IPS-18c (cell line): Measurements from ENCODE around the gene MT1B.
A peak's percentile ranks its signal among the peaks of the same experiment; 100 is the strongest.
"Not testable (repeated sequence)": the region's sequence is repeated elsewhere in the genome, so short reads cannot be mapped to it uniquely, and the experiment has no call there.

ENCODE experiments used
- H3K4me3 ChIP-seq: 2 replicates; pipeline ENCODE4 v1.7.0; 2013; ENCODE audit warnings: low read depth, mild to moderate bottlenecking, low read length, moderate library complexity; ENCODE audit not compliant: insufficient read depth
- H3K9me3 ChIP-seq: one replicate; pipeline ENCODE4 v1.6.1; 2013; ENCODE audit warnings: mild to moderate bottlenecking, low read length, moderate library complexity; ENCODE audit not compliant: control insufficient read depth, insufficient read depth

Gene MT1B

DNA sequence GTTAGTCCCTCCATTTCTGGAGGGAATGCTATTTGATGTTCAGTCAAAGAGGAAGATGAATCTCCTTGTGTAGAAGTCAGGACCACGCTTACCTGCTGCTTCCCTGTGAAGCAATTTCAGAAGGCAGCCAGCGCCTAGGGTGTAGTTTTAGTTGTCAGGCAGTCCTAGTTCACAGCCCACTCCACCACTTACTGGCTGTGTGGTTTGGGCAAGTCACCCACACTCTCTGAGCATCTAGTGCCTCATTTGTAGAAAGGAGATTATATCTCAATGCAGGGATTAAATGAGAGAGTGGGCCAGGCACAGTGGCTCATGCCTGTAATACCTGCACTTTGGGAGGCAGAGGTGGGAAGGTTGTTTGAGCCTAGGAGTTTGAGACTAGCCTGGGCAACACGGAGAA lies 20.5 kb downstream of the MT1B start:
- not testable (repeated sequence) for H3K9me3 ChIP-seq, H3K4me3 ChIP-seq

- Histone ChIP-seq H3K4me3 (no peak overlapping the region), H3K9me3 (no peaks in the 10 kb centered on the region)
Measured at GRCh38 chr16:56672761-56673536, 21.3 kb downstream of the MT1B start.

DNA sequence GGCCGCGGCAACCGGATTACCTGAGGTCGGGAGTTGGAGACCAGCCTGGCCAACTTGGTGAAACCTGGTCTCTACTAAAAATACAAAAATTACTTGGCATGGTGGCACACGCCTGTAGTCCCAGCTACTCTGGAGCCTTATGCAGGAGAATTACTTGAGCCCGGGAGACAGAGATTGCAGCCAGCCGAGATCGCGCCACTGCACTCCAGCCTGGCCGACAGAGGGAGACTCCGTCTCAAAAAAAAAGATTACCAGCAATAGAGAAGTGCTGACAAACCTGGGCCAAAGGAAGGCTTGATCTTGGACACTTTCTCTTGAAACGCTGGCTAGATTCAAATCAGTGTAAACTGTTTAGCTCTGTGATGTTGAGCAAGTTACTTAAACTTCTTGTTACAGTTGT lies 22.2 kb downstream of the MT1B start:
- Histone ChIP-seq H3K4me3 (no peak overlapping the region), H3K9me3 (no peaks in the 10 kb centered on the region)

- H3K9me3 ChIP-seq, H3K4me3 ChIP-seq: not testable (repeated sequence)
Measured at GRCh38 chr16:56674570-56674969, 22.9 kb downstream of the MT1B start.

DNA sequence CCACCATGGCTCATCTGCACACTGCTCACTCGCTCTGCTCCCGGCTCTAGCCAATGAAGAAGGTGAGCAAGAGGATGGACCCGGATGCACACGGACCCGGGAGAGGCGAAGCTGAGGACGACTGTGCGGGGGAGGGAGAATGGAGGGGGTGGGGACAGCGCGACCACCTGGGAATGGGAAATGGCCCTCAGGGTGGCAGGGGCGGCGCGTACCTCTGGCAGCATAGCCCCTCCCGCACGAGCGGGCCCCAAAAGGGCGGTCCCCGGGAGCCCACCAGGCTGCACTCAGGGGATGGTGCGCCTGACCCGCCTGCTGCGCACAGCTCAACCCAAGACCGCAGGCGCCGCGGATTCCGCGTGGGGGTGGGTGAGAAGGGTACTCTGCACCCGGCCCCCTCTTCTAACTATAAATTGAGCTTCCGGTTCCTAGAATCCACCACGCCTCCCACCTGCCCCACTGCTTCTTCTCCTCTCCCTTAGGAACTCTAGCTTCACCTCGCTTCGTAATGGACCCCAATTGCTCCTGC lies 24.1 kb downstream of the MT1B start:
- Histone ChIP-seq H3K4me3 (peak overlapping the region; percentile 50), H3K9me3 (no peaks in the 10 kb centered on the region)

DNA sequence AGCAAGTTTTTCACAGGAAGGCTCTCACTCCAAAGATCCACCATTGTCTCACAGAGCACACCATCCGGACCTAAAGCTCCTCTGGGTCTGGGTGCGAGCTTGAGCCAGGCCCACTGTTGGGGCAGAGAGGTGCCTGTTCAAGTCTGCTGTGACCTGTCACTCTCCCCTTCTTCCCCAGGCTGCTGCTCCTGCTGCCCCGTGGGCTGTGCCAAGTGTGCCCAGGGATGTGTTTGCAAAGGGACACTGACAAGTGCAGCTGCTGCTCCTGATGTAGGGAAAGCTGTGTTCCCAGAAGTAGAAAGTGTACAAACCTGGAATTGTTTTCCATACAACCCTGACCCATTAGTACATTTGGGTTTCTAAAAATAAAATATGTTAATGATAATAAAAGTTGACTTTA lies 25.8 kb downstream of the MT1B start:
- no peaks in the 10 kb centered on the region for H3K9me3 ChIP-seq
- H3K4me3 ChIP-seq = no peak overlapping the region

DNA sequence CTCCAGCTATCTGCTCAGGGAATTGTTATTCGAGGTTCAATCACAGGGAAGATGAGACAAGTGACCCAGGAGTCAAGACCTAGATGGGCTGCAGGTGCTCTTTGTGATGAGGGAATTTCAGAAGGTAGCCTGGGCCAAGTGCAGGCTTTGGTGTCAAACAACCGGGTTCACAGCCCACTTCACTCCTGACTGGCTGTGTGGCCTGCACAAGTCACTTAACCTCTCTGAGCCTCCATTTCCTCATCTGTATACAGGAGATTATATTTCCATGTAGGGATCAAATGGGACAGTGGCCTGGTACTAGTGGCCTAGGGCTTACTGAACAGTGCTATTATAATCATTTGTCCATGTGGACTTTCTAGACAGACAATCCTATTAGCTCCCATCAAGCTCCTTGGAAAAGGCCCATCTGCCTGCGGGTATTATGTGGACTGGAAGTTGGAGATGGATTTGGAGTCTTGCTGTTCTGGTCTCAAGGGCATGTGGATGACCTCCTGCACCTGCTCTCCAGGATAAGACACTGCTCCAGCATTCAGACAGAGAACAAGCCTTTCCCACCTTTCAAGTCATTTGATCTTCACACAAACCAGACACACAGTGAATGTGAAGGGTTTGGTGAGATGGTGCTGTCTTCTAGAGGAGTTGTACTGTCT lies 27.5 kb downstream of the MT1B start:
- no peaks in the 10 kb centered on the region for H3K9me3 ChIP-seq

DNA sequence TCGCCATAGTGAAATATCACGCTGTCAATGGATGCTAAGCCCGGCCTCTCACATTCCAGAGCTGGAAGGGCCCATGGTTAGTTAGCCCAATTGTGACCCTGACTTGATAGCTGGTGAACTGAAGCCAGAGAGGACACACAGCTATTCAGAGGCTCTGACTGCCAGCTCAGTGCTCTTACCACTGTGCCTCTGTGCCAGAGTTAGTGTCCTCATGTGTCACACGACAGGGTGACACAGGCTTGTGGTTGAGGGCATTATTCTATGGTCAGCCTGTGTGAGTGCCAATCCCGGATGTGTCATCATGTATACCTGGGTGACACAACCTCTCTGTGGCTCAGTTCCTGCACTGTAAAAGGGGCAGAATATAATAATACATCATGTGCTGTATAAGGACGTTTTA lies 28.1 kb downstream of the MT1B start:
- H3K9me3 ChIP-seq = no peaks in the 10 kb centered on the region
- no peak overlapping the region for H3K4me3 ChIP-seq

More for the DNA sequence above, 27.5 kb downstream of the MT1B start:
- no peak overlapping the region for H3K4me3 ChIP-seq

- no peaks in the 10 kb centered on the region for H3K9me3 ChIP-seq
- H3K4me3 ChIP-seq = peak within 1 kb of the TSS; percentile 63
Measured at GRCh38 chr16:56681939-56682702, 30.4 kb downstream of the MT1B start, which contains the start of gene MT1X. Gene MT1X (plus strand): TSS chr16:56682470. CDS start chr16:56682541, 71 bp downstream.

DNA sequence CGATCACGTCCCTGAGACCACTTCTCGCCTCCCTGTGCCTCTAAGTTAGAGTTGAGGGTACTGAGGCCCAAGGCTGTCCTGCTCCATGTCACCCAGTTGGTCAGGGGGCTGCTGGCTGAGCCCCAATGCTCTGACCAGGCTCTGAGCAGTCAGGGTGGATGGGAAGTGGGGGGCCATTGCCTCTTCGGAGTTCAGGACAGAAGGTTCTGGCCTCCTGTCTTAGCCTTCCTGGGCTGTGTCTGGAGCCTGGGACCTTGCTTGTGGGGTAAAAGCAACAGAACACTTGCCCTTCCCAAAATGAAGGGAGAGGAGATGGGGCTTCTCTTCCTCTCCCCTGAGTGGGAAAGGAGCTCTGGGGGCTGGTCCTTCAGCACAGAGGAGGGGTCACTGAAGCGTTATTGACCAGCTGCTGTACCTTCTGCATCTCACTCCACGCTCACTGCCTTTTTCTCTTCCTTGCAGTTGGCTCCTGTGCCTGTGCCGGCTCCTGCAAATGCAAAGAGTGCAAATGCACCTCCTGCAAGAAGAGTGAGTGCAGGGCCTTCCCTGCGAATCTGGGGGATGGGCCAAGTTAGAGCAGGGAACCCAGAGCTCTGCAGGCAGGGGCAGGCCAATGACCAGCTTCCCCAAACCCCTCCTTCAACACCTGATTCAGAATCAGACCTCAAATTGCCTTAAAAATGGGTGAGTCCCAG lies 31.2 kb downstream of the MT1B start:
- Histone ChIP-seq H3K4me3 (peak overlapping the region; percentile 63), H3K9me3 (no peaks in the 10 kb centered on the region)

DNA sequence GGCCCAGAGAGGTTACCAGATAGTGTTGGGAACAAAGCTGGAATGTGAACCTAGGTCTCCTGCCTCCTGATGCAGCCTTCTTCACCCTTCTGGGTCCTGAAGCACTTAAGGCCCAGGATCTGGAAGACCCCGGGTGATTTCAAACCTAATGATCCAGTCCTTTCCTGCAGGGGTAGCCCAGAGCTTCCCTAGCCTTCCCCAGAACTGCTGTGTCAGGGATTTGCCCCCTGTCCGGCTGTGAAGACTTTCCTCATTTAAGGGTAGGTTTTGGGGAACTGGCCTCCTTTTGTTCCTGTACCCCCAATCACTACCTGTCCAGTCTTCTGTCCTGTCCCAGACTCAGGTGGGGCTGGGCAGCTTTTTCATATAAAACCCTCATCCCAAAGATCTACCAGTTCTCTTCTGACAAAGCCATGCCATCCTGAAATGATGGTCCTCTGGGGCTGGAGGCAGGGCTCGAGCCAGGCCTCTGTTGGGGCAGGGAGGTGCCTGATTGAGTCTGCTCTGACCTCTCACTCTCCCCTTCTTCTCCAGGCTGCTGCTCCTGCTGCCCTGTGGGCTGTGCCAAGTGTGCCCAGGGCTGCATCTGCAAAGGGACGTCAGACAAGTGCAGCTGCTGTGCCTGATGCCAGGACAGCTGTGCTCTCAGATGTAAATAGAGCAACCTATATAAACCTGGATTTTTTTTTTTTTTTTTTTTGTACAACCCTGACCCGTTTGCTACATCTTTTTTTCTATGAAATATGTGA lies 31.9 kb downstream of the MT1B start:
- Histone ChIP-seq H3K9me3 (no peaks in the 10 kb centered on the region), H3K4me3 (peak overlapping the region; percentile 63; the same call in 1 of the 2 replicates)

- Histone ChIP-seq H3K4me3 (no peak overlapping the region), H3K9me3 (no peaks in the 10 kb centered on the region)
Measured at GRCh38 chr16:56684256-56684925, 32.7 kb downstream of the MT1B start.

DNA sequence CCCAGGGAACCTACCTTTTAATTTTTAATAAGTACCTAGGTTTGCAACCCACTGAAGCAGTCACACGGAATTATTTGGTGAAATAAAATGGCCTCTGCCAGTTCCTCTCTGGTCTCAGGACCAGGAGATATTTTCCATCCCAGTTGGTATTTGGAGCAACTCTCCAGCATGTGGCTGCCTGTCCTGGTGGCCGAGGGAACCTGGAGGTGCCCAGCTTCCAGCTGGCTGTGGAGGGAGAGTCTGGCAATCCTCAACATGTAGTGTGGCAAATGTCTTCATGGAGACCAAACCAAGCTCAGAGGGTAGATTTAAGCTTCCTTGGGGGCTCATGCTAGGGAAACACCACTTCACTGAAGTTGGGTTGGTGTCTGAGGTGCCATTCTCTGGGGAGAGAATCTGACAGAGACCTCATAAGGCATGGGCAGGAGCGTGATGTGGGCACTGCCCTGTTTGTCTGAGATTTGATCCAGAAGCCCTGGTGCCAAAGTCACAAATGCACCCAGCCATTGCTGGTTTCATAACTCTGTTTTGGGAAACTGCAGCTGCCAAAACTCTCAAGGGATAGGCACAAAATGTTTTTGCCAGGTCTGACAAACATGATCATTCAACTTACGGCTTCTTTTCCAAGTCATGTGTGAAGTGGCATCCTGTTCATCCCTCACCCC lies 33.4 kb downstream of the MT1B start:
- Histone ChIP-seq H3K4me3 (no peak overlapping the region), H3K9me3 (no peaks in the 10 kb centered on the region)

GRCh38 chr16:56686758-56687157 lies 35.1 kb downstream of the MT1B start:
- no peak overlapping the region for H3K4me3 ChIP-seq
- H3K9me3 ChIP-seq = no peaks in the 10 kb centered on the region

DNA sequence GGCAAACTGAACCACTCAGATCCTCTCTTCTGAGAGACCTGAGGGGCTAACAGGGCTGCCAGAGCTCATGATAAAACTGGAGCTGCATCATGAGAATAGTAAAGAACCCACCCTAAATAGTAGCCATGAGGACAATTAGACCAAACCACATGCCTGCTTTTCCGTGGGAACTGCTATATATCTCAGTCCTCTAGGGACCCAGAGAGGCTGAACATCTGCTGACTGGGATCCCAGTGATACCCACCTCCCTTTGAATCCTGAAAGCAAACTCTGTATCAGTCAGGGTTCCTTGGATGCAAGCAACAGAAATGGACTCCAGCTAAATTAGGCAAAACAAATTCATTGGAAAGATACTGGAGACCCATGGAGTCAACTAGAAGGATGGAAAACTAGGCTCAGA lies 37.1 kb downstream of the MT1B start:
- no peaks in the 10 kb centered on the region for H3K9me3 ChIP-seq
- no peak overlapping the region for H3K4me3 ChIP-seq

GRCh38 chr16:56689171-56689570 lies 37.5 kb downstream of the MT1B start:
- no peak overlapping the region for H3K4me3 ChIP-seq

More at GRCh38 chr16:56689171-56689570, 37.5 kb downstream of the MT1B start:
- H3K9me3 ChIP-seq = no peaks in the 10 kb centered on the region
